HG03039 (cell line): ENCODE measurements around the gene DPH1.
A peak's percentile ranks its signal among the peaks of the same experiment; 100 is the strongest.

Experiments
- ATAC-seq: cut with Tn5 transposase; IDR thresholded peaks from one replicate; pipeline ENCODE4 v1.9.1; 2021; ENCODE audit warnings: mild to moderate bottlenecking, moderate library complexity; ENCODE audit not compliant: unreplicated experiment

Gene DPH1

DNA sequence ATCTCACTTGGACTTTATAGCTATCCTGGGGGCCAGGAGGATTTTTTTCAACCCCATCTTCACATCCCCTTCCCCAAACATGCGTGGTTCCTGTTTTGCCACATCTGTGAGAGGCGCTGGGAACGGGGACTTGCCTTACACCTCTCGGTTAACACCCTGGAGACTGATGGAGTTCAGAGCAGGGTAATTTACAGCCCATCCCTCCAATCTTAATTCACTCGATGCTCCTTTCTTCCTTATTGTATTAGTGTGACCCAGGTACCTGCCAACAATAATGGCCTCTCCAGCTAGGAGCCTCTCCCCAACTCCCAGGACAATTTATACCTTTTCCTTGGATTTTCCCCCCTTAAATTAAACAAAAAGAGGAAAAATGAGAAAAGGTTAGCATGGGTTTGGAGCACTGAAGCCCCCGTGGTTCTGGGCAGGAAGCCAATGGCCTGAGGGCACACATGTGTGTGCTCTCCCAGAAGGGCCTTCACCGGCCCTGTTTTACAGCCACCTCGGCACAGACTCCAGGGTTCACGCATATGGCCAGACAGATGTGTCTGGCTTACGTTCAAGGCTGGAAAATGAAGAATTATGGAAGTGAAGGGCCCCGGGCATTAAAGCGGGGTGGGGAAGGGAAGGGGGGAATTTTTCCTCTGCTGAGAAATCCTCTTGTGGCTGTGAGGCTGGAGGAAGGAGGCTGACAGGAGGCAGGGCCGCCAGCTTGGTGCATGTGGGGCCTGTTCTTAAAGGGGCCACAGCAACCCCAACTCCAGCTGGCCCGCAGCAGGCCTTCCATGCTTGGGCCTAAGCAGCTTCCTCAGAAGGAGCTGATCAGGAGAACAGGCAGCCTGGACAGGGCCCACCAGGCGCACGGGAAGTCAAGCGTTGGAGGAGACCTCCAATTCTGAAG, 46.4 kb downstream of the DPH1 start:
- no peak for ATAC-seq

DNA sequence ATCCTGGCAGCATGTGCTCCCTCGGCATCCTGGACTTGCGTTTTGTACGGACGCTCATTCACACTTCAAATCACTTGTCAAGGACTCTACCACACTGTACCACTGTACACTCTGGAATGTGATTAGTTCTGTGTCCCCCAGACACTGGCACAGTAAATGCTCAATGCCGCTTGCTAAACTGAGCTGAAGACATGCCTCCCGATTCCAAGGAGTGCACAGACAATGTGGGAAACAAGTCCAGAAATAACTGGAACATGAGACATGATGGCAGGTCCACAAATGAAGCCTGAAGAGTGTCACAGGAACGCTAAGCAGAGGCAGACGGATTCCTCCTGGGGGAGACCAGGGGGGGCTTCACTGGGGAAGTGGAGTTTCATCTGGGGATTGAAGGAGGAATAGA, 47.1 kb downstream of the DPH1 start:
- no peak for ATAC-seq

DNA sequence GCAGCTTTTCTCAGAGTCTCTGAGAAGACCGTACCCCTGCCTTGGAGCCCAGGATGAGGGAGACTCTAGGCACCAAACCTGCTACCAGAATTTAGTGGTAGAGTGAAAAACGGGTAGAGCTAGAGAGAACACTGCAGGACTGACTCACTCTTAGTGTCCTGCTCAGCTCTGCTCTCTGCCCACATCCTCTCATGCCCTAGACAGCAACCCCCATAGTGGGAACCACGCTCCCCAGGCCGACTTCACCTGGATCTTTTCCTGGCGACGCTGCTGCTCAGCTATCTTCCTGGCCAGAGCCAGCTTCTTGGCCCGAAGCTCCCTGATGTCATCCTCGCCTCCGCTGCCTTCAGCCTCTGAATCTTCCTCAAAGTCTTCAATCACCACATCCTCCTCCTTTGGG, 51.6 kb downstream of the DPH1 start:
- ATAC-seq: no peak

DNA sequence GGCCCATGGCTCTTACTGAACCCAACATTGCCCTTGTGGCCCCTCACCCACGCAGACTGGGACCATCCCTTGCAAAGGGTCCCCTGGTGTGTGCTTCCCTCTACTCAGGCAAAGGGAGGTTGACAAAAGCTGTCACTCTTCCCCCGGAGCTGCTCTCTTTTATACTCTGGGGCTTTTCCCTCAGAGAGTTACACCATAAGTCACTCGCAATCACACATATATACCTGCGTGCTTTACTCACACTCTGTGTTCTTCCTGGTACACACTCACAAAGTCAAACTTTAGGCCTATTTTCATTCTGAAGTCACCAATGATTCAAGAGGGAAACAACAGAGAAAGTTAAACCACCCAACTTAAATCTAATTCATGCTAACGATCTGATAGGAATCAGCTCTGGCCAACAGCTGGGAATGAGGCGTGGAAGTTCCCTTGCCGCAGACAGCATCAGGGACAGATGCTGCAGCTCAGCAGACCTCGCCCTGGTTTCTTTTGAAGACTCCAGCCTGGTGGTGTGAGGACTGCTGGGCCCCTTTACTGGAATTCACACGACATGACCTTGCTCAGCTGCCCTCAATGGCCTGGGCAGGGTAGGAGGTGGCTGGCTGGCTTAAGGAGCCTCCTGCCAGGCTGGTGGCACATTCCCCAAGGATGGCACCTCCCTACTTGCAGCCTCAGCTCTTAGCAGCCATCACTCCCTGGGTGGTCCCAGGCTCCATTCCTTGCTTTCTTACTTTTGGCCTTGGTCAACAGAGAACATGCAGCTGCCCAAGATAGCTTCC, 52.2 kb downstream of the DPH1 start:
- no peak for ATAC-seq

DNA sequence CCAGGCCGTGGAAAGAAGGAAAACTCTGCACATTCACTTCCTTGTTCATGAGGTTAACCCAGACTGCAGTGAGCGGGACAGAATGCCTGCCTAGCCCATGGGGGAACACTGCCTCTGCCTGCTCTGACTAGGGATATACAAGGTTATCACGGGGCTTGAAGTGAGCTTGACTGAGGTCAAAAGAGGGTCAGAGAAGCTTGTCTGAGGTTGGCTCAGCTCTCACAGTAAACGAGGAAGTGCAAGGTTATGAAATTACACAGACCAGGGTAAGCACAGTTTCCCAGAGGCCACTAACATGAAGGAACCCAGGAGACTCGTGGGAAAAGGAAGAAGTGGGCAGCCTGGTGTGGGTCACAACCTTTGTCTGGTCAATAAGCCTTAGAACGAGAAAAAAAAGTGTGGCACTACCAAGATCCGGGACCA, 53.7 kb downstream of the DPH1 start:
- no peak for ATAC-seq

DNA sequence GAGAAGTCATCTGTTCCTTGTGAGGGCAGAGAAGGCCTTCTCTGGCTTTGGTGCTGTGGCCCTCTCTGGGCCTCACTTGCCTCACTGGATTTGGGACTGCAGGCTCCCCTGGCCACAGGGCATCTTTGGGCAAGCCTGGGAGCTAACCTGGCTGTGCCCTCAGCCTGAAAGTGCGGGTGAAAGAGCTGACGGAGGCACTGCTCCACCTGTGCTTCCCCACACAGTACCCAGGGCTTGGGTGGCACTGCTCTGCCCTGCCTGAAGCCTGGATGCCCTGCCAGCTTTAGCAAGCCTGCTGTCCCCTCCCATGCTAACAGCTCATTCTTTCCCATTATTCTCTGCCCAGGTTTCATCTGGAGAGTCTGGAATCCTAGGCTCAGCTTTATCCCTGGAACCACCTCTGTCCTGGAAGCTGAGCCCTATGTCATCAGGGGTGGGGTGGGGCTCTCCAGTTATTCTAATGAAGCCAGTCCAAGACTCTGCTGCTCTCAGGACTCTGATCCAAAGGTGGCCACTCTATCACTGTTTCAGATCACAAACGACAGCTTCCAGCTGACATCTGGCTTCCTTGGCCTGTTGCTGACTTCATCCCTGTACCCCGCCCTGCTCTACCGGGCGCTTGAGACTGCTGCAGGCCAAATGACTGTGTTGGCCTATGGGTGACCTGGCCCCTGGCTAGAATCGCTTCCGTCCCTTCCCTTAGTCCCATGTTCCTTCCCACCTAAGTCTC, 54.2 kb downstream of the DPH1 start:
- no peak for ATAC-seq

DNA sequence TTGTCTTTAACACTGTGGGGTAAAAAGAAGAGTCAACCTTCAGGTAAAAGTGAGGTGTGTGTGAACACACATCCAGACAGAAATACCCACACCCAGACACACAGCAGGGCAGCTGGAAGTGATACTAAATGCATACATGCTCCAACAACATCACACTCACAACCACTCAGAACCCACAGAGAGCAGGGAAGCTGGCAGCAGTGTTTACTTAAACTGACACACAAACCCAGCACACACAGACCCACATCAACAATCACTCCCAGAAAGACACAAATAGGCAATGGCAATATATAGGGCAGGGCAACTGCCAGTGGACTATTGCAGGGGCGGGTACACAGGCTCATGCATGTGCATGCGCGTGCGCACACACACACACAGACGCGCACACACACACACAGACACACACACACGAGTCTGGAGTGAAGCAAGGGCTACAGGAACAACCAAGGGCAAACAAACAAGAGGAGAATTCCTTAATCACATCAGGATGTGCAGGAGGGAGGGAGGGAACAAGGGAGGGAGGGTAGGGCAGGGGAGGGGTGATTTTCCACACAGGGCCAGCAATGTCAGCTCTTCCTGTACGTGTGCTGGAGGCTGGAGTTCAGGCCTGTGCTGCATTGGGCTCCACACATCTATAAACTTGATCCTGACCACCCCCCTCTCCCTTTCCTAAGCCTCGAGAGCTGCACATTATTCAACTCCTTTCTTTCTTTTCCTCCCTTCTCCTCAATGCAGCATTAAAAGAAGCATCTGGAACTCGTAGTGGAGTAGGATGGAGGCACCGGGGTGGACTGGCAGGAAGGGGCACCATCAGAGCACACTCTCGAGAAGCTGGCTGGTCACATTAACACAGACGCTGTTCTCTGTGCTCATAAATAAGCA, 55.1 kb downstream of the DPH1 start:
- no peak for ATAC-seq

DNA sequence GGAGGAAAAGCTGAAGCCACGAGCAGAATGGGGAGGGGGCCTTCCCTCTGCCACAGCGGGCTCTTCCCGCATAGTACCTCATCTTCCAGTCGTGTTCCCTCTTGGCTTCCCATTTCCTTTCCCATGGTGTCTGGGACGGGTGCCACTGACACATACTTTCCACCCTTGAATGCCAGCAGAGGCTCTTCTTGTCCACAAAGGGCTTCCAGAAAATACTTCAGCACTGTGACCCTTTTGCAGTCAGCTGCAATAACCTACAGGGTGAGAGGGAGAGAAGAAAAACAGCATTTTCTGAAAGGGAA, 55.6 kb downstream of the DPH1 start:
- ATAC-seq: no peak

DNA sequence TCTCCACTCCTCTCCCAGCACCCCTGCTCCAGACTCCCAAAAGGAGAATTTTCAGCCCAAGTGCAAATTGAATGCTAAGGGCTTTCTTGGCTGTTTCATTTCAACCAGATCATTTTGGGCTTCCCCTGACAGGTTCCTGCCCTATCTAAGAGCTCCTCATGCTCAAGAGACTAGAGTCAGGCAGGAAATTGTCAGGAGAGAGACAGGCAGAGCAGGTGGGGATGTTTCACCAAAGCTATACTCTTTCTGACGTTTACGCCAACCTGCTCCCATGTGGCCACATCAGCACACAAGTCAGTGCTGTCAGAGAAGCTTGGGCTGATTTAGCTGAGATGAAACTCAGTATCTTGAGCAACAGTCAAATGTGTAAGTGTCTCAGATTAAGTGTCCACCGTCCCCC, 56.4 kb downstream of the DPH1 start:
- ATAC-seq: no peak

DNA sequence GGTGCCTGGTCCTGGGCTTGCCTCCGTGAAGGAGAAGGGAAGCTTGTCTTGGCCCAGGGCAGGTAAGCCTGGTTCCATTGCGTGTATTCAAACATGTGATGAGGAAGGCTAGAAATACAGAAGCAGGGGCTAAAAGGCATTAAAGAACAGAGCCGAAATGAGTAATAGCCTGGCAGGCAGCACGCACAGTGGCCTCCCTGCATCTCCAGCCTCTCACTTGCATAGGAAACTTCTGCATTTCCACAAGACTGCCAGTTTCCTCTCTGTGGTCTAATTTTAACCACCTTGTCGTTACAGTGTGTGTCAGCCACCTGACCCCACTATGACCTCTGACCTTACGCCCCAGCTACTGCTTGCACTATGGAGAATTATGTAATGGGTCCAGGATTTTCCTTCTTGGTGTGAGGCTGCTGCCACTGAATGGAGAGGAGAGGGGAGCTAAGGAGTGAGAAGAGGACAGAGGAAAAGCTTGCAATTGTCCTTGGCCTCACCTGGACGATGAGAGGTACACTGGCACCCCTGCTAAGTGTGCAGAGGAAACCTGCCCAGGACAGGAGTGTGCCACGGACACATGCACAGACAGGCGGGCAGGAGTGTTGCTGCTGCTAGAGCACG, 57.8 kb downstream of the DPH1 start:
- ATAC-seq: no peak

DNA sequence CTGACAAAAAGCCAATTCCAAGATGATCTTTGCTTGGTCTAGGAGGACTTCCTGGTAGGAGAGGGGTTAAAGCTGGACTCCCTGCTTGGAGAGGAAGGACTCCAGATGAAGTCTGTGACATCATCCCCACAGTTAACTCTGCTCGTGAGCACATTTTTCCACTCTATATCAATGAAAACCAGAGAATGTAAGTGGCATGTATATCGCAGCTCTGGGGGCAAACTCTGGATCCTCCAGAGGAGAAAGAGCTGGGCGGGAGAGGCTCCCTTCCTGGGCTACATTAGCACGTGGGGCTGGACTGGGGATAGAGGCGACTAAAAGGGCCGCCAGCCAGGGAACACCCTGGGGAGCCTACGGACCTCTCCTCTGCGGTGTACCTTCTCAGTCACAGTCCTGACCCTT, 59.1 kb downstream of the DPH1 start:
- peak; percentile 10 for ATAC-seq

DNA sequence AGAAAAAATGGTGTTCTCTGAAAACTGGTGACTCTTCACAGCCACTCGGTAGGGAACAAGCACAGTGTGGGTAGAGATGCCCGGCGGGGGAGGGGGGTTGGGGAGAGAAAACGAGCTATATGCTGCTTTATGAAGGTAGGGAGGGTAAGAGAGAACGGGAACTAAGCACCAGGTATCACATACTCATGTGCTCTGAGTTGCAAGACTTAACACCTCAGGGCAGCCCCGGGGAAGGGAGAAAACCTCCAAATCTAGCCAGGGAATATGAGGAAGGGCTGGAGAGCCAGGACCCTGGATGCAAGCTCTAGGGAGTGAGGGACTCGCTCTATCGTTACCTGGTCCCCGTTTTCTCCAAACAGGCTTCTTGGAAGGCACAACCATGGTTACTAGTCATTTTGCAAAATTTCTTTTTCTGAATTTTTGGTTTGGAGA, 60.3 kb downstream of the DPH1 start:
- ATAC-seq: no peak

DNA sequence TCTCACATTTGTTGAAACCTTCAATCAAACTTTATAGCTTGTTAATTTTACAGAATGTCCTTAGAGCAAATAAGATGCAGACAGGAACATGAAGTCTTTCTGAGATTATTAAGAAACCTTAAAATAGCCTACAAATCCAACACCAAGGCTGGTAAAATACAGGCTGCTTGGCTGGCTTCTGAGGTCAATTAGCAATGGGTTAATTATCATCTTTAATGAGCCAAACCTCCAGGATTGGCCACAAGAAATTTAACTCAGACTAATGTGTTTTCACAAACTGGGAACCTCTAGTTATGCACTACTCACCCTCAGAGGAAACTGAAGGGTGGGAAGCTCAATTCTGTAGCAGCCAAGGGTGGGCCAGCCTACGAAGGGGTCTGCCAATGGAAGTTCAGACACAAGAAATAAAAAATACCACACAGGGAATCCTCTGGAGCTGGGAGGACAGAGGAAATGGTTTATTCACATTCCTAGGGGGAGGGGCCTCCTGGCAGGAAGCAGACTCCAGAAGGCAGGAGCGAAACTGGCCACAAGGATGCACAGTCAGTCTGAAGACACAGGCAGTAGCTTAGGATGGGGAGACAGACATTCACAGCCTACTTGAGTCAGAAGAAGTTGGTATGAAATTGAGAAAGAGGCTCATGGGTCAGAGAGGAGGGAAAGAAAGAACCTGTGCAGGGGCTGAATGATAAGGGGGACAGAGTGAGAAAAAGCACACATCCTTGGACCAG, 61.0 kb downstream of the DPH1 start:
- no peak for ATAC-seq

DNA sequence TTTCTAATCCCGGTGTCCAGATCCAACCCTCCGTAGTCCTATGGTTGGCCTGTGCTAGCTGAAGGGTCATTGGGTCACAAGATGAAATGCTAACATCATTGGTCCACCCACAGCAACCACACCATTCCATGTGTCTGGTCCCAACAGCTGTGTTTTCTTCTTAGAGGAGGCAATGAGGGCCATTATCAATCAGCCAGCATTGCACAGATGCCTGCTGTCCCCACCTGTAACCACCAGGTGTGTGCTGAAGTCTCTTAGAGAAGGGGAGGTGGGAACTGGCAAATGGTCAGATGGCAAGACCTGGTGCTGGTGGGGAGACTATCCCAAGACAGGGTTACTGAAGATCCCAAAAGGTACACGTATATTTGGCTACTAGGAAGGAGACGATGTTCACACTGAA, 62.3 kb downstream of the DPH1 start:
- ATAC-seq: no peak

DNA sequence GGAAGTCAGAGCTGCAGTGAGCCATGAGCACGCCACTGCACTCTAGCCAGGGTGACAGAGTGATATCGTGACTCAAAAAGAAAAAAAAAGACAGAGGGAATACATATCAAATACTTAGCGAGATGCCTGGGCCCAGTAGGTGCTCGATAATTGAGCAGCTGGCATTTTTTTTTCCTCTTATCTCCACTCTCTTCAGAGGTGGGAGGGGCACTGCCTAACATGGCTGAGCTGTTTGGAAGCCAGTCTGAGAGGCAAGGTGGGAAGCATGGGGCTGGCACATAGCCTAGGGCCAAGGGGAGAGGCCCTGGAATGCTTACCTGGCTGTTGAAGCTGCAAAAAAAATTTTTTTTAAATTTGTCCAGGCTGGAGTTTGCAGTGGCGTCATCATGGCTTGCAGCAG, 63.4 kb downstream of the DPH1 start:
- ATAC-seq: no peak
